Activated naive CD4-positive, alpha-beta T cell treated with anti-CD3 and anti-CD28 coated beads, Interleukin-2, amount 50 U/mL, for 24 hours (primary cell): ENCODE results near the gene KRTAP5-2.

Source experiments
- H3K27ac Mint-ChIP-seq: one replicate; pipeline ENCODE4 v1.8.0; 2021; ENCODE audit warnings: mild to moderate bottlenecking, mixed read lengths
- H3K27me3 Mint-ChIP-seq: one replicate; pipeline ENCODE4 v1.8.0; 2021; ENCODE audit warnings: mixed read lengths
- H3K36me3 Mint-ChIP-seq: one replicate; pipeline ENCODE4 v1.8.0; 2021; ENCODE audit warnings: mixed read lengths
- H3K4me1 Mint-ChIP-seq: one replicate; pipeline ENCODE4 v1.8.0; 2021; ENCODE audit warnings: mixed read lengths
- H3K4me3 Mint-ChIP-seq: one replicate; pipeline ENCODE4 v1.8.0; 2021; ENCODE audit warnings: mild to moderate bottlenecking, mixed read lengths
- H3K9me3 Mint-ChIP-seq: one replicate; pipeline ENCODE4 v1.8.0; 2021; ENCODE audit warnings: mixed read lengths

Gene KRTAP5-2

GRCh38 chr11:1567721-1568100 lies 30.4 kb downstream of the KRTAP5-2 start:
- no peaks in the 10 kb centered on the region for H3K36me3 Mint-ChIP-seq
- no peaks in the 10 kb centered on the region for H3K9me3 Mint-ChIP-seq
- no peaks in the 10 kb centered on the region for H3K27me3 Mint-ChIP-seq
- H3K4me3 Mint-ChIP-seq, result no peak overlapping the region
- H3K4me1 Mint-ChIP-seq, result peaks cover 17% of the 10 kb centered on the region
- no peak overlapping the region for H3K27ac Mint-ChIP-seq

DNA sequence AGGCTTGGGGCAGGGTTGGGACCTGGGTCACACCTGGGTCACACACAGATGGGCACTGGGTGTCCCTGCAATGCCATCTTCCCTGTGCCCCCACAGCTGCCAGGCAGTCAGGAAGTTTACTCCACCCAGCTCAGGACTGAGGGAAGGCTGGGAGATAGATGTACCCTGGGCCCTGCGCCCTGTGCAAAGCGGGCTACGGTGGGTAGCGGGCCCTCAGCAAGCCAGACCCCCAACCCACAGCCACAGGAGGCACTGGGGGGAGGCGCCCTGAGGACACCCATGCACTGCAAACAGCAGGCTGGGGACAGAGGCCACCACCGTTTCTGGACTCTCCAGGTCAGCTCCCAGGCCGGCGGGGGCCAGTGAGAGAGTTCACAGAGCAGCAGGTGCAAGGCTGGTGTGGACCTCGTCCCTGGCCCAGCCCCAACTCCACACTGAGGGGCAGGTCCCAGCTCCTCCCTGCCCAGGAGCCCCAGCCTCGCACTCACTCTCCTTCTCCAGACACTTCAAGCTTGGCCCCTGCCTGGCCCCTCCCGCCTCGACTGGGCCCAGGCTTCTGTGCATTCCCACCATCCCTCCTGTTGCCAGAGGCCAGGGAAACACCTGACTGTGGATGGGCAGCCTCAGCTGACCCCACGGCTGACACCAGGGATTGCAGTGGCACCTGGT lies 30.9 kb downstream of the KRTAP5-2 start:
- no peak overlapping the region for H3K27ac Mint-ChIP-seq
- H3K4me3 Mint-ChIP-seq, result no peak overlapping the region

GRCh38 chr11:1566381-1567051 lies 31.6 kb downstream of the KRTAP5-2 start:
- no peak overlapping the region for H3K4me3 Mint-ChIP-seq
- no peak overlapping the region for H3K27ac Mint-ChIP-seq
- no peaks in the 10 kb centered on the region for H3K9me3 Mint-ChIP-seq
- H3K4me1 Mint-ChIP-seq, result peaks cover 17% of the 10 kb centered on the region
- H3K27me3 Mint-ChIP-seq, result no peaks in the 10 kb centered on the region
- H3K36me3 Mint-ChIP-seq, result no peaks in the 10 kb centered on the region

More for the DNA sequence above, 30.9 kb downstream of the KRTAP5-2 start:
- H3K36me3 Mint-ChIP-seq, result no peaks in the 10 kb centered on the region
- no peaks in the 10 kb centered on the region for H3K27me3 Mint-ChIP-seq
- no peaks in the 10 kb centered on the region for H3K9me3 Mint-ChIP-seq
- H3K4me1 Mint-ChIP-seq, result peaks cover 17% of the 10 kb centered on the region

DNA sequence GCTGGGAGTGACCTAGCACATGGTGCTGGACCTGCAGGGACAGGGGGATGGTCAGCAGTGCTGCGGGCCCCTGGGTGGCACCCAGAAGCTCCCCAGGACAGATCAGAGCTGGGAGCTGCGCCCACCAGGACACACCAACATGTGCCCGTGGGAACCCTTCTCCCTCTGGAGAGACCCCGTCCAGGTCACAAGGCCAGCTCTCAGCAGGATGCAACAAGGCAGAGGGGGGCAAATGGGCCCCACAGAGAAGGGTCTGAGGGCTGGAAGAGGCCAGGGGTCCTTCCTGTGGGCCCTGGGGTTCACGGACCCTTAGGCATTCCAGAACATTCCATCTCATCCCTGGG lies 32.2 kb downstream of the KRTAP5-2 start:
- no peaks in the 10 kb centered on the region for H3K9me3 Mint-ChIP-seq
- H3K27me3 Mint-ChIP-seq, result no peaks in the 10 kb centered on the region
- no peak overlapping the region for H3K4me3 Mint-ChIP-seq
- H3K4me1 Mint-ChIP-seq, result peaks cover 17% of the 10 kb centered on the region
- H3K27ac Mint-ChIP-seq, result no peak overlapping the region
- no peaks in the 10 kb centered on the region for H3K36me3 Mint-ChIP-seq

DNA sequence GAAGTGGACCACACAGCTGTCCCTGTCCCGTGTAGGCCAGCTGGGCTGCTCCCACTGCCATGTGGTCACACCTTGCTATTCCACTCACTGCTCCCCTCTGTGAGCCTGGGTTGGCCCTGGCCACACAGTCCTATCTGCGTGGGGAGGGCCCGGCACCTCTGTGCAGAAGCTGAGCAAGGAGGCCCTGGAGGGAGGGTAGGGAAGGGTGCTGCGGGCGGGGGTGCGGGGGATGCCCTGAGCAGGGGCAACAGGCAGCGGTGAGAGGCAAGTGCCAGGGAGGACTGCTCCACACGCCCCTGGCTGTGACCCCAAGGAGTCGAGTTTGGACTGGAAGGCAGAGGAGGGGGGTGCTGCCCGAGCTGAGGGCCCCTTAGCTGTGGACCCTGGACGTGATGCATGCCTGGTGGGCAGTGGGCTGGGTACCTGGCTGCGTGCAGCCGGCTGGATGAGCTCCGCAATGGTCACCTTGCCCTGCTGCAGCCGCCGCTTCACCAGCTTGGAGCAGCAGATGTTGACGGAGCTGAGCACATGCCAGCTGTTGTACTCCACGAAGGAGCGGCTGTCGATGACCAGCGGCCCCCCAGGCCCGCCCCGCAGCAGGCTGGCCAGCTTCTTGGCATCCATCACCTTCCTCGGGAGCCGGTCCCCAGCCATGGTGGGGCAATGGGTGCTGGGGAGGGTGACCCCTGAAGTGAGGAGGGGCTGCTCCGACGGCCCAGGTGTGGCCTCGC lies 32.8 kb downstream of the KRTAP5-2 start:
- no peak overlapping the region for H3K27ac Mint-ChIP-seq
- no peaks in the 10 kb centered on the region for H3K36me3 Mint-ChIP-seq
- H3K4me3 Mint-ChIP-seq, result no peak overlapping the region
- H3K27me3 Mint-ChIP-seq, result no peaks in the 10 kb centered on the region
- H3K9me3 Mint-ChIP-seq, result no peaks in the 10 kb centered on the region
- H3K4me1 Mint-ChIP-seq, result peaks cover 14% of the 10 kb centered on the region

DNA sequence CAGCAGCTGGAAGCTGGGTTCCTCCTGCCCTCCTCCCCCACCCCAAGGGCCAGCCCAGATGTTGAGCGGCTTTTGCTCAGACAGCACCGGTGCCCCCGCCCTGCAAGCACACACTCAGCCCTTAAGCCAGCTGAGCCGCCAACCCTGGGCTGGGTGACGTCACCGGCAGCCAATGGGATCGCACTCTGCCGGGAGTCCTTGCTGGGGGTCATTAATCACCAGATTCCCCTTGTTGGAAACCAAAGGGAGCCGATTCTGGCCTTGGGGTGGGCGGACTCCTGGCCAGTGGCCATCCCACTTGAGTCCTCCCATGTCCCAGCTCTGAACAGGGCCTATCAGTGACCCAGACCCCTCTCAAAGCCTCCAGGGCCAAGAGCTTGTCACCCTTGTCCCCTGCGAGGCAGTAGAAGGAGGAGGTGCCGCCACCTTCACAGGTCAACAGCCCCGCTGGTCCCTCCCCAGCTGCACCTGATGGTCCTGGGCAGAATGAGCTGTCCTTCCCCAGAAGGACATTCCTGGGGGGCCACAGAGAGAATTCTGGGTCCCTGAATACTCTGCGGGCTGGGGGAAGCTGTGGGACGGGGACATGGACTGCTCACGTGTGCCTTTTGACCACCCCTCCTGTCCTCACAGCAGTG lies 33.4 kb downstream of the KRTAP5-2 start:
- Mint-ChIP-seq H3K27me3 (no peaks in the 10 kb centered on the region), H3K36me3 (no peaks in the 10 kb centered on the region), H3K4me3 (no peak overlapping the region), H3K27ac (no peak overlapping the region), H3K4me1 (peaks cover 10% of the 10 kb centered on the region), H3K9me3 (no peaks in the 10 kb centered on the region)

- no peaks in the 10 kb centered on the region for H3K27me3 Mint-ChIP-seq
- no peaks in the 10 kb centered on the region for H3K9me3 Mint-ChIP-seq
- peaks cover 5% of the 10 kb centered on the region for H3K4me1 Mint-ChIP-seq
- H3K36me3 Mint-ChIP-seq, result no peaks in the 10 kb centered on the region
- no peak overlapping the region for H3K27ac Mint-ChIP-seq
- no peak overlapping the region for H3K4me3 Mint-ChIP-seq
These were observed 34.2 kb downstream of the KRTAP5-2 start for GRCh38 chr11:1563697-1564534.

- no peaks in the 10 kb centered on the region for H3K36me3 Mint-ChIP-seq
- H3K27me3 Mint-ChIP-seq, result no peaks in the 10 kb centered on the region
- no peaks in the 10 kb centered on the region for H3K4me1 Mint-ChIP-seq
These were observed 34.9 kb downstream of the KRTAP5-2 start for GRCh38 chr11:1563149-1563638.

GRCh38 chr11:1562469-1563148 lies 35.5 kb downstream of the KRTAP5-2 start:
- peaks cover 3% of the 10 kb centered on the region for H3K36me3 Mint-ChIP-seq
- H3K9me3 Mint-ChIP-seq, result no peaks in the 10 kb centered on the region
- no peak overlapping the region for H3K4me3 Mint-ChIP-seq
- H3K27ac Mint-ChIP-seq, result no peak overlapping the region
- no peaks in the 10 kb centered on the region for H3K27me3 Mint-ChIP-seq
- no peaks in the 10 kb centered on the region for H3K4me1 Mint-ChIP-seq

More at GRCh38 chr11:1563149-1563638, 34.9 kb downstream of the KRTAP5-2 start:
- Mint-ChIP-seq H3K9me3 (no peaks in the 10 kb centered on the region), H3K4me3 (no peak overlapping the region), H3K27ac (no peak overlapping the region)

DNA sequence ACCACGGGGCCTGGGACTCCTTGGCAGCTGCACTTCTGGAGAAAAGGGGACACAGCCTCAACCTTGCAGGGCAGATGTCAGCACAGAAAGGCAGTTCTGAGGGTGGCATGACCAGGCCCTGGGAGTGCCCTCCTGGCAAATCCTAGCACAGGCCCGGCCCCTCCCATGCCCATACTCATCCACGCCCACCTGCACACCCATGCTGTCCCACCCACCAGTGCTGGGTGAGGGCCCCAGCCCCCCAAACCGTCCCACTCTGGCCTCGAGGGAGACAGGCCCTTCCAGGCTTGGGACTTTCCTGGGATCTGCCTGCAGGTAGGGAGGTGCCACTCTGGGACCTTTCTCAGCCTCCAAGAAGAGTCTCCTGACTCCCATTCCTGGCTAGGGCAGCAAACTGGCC lies 36.1 kb downstream of the KRTAP5-2 start:
- Mint-ChIP-seq H3K27me3 (no peaks in the 10 kb centered on the region), H3K4me1 (no peaks in the 10 kb centered on the region), H3K36me3 (peaks cover 4% of the 10 kb centered on the region), H3K27ac (no peak overlapping the region), H3K4me3 (no peak overlapping the region), H3K9me3 (no peaks in the 10 kb centered on the region)

DNA sequence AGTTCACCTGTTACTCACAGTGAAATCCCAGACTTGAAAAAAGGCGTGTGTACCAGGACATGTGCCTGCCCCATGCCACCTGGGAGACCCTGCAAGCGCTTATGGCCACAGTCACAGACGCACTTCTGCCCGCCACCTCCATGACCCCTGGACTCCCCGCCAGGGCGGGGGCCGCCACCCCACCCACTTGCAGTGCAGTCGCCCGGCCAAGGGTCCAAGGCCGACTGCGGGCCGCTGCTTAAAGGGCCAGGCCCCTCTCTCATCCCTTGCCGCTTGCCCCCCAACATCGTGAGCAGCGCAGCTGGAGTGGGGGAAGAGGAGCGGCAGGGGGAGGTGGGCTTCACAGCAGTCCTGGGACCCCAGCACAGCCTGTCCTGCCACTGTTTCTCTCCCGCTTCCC lies 36.8 kb downstream of the KRTAP5-2 start:
- Mint-ChIP-seq H3K36me3 (peaks cover 4% of the 10 kb centered on the region), H3K27ac (no peak overlapping the region), H3K4me3 (no peak overlapping the region), H3K9me3 (no peaks in the 10 kb centered on the region), H3K27me3 (no peaks in the 10 kb centered on the region), H3K4me1 (no peaks in the 10 kb centered on the region)

DNA sequence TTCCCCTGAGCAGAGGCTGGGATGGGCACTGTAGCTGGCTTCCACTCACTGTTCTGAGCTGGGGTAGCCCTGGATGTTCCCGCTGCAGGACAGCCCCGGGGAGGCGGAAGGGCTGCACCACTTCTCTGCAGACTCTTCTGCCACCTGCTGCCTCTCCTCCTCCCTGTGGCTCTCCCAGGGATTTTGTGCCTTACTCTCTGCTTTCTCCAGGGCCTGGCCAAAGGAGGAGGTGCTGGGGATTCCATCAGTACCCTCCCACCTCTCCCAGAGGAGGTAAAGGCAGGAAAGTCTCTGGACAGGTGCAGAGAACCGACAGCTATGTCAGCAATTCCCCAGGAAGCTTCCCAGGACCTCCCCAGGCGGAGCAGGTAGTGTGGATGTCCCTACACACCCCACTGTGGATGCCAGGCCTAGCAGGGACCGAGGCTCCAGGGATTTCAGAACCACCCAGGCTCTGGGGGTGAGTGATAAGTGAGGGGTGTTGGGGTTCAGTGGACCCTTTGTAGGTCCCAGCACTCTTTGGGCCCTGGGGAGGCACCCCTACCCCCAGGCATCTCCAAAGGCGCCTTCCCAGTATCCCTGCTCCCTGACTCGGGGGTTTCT lies 37.3 kb downstream of the KRTAP5-2 start:
- Mint-ChIP-seq H3K9me3 (no peaks in the 10 kb centered on the region), H3K27me3 (no peaks in the 10 kb centered on the region), H3K4me1 (no peaks in the 10 kb centered on the region), H3K36me3 (peaks cover 4% of the 10 kb centered on the region), H3K4me3 (no peak overlapping the region), H3K27ac (no peak overlapping the region)

- H3K9me3 Mint-ChIP-seq, result no peaks in the 10 kb centered on the region
- H3K27ac Mint-ChIP-seq, result no peak overlapping the region
- no peak overlapping the region for H3K4me3 Mint-ChIP-seq
- H3K4me1 Mint-ChIP-seq, result no peaks in the 10 kb centered on the region
- H3K36me3 Mint-ChIP-seq, result peaks cover 4% of the 10 kb centered on the region
- H3K27me3 Mint-ChIP-seq, result no peaks in the 10 kb centered on the region
These were observed 38.0 kb downstream of the KRTAP5-2 start for GRCh38 chr11:1560002-1560648.
